T-cell (primary cell): ENCODE measurements around the gene RNF5. TPM values are rescaled to one million over a fixed set of nuclear protein-coding genes. Genes with fewer than 3 reads are reported as not detected.
"Not testable (repeated sequence)": the region's sequence is repeated elsewhere in the genome, so short reads cannot be mapped to it uniquely, and the experiment has no call there.

Experiments
- ATAC-seq, 4 experiments: fragments of 200-7000 bp in 3 of 4; fragments of 150-1000 bp in 1 of 4; cut with Tn5 transposase; replicated peaks in 1 of 4; 1 replicate in 3 of 4; 2 replicates in 1 of 4; pipeline ENCODE4 v1.10.0; 2021; ENCODE audit warnings: moderate library complexity in 3 of 4, mild to moderate bottlenecking in 2 of 4, moderate number of reproducible peaks in 1 of 4
- CTCF ChIA-PET, 2 donors: fragments of 300-600 bp; sonication (Branson Sonifier 250); formaldehyde crosslinking; loops; one replicate each; lab custom pipeline; 2022; ENCODE audit warnings: antibody characterized with exemption in 2 of 2; lab: Charles Lee
- POLR2A ChIA-PET, 2 donors: fragments of 300-600 bp; sonication (Branson Sonifier 250); formaldehyde crosslinking; loops; one replicate each; lab custom pipeline; 2022; ENCODE audit warnings: antibody characterized with exemption in 2 of 2; lab: Charles Lee
- DNase-seq, 35 experiments: peaks; one replicate each; pipeline versions ENCODE4 v3.0.0 to v3.0.0-alpha.2; 2013 to 2023
- H3K27ac ChIP-seq: one replicate; pipeline ENCODE4 v1.5.1; 2013; ENCODE audit warnings: low read length
- H3K27me3 ChIP-seq, 2 experiments: replicated peaks in 1 of 2; 1 replicate in 1 of 2; 2 replicates in 1 of 2; pipeline versions ENCODE4 v1.6.1 to v1.7.0; 2013; ENCODE audit warnings: low read length in 1 of 2, mixed read lengths in 1 of 2; ENCODE audit not compliant: control insufficient read depth in 2 of 2, insufficient read depth in 2 of 2; ENCODE audit errors: extremely low read depth in 1 of 2
- H3K36me3 ChIP-seq, 2 donors: 1 replicate in 1 of 2; 2 replicates in 1 of 2; pipeline versions ENCODE4 v1.6.1 to v1.7.0; 2013; ENCODE audit warnings: low read length in 1 of 2; ENCODE audit not compliant: control insufficient read depth in 2 of 2, insufficient read depth in 1 of 2; ENCODE audit errors: extremely low read depth in 1 of 2
- H3K4me1 ChIP-seq, 2 experiments: 1 replicate in 1 of 2; 2 replicates in 1 of 2; pipeline versions ENCODE4 v1.6.1 to v1.7.0; 2013; ENCODE audit warnings: low read length in 2 of 2, mixed read lengths in 1 of 2; ENCODE audit not compliant: insufficient read depth in 2 of 2, control insufficient read depth in 1 of 2; ENCODE audit errors: extremely low read depth in 1 of 2
- H3K4me3 ChIP-seq, 2 donors: 1 replicate in 1 of 2; 2 replicates in 1 of 2; pipeline versions ENCODE4 v1.5.1 to v1.7.0; 2013; ENCODE audit warnings: mild to moderate bottlenecking in 2 of 2, low read length in 1 of 2, moderate library complexity in 1 of 2; ENCODE audit not compliant: control insufficient read depth in 1 of 2; ENCODE audit errors: extremely low read depth in 1 of 2
- H3K9me3 ChIP-seq: 2 replicates; pipeline ENCODE4 v1.7.0; 2013
- H3K27ac Mint-ChIP-seq, 2 donors: one replicate each; pipeline ENCODE4 v1.8.0; 2020 to 2021; ENCODE audit warnings: mild to moderate bottlenecking in 2 of 2, mixed read lengths in 2 of 2
- H3K27me3 Mint-ChIP-seq, 2 donors: one replicate each; pipeline ENCODE4 v1.8.0; 2021 to 2022; ENCODE audit warnings: mixed read lengths in 2 of 2
- H3K36me3 Mint-ChIP-seq: one replicate; pipeline ENCODE4 v1.8.0; 2021; ENCODE audit warnings: mixed read lengths
- H3K4me1 Mint-ChIP-seq, 3 donors: one replicate each; pipeline ENCODE4 v1.8.0; 2020 to 2022; ENCODE audit warnings: mixed read lengths in 3 of 3, mild to moderate bottlenecking in 1 of 3
- H3K4me3 Mint-ChIP-seq, 3 donors: one replicate each; pipeline ENCODE4 v1.8.0; 2020 to 2022; ENCODE audit warnings: mild to moderate bottlenecking in 3 of 3, mixed read lengths in 3 of 3, moderate library complexity in 3 of 3
- H3K9me3 Mint-ChIP-seq, 3 donors: one replicate each; pipeline ENCODE4 v1.8.0; 2020 to 2022; ENCODE audit warnings: mixed read lengths in 3 of 3
- WGBS: methylation state at CpG from one replicate; pipeline ENCODE4 v1.1.5; 2013; ENCODE audit warnings: missing lambda C conversion rate; ENCODE audit not compliant: insufficient coverage; 5-methylcytosine and 5-hydroxymethylcytosine counted together
- total RNA-seq, 35 experiments: library from RNA in 6 of 35; stranded (reverse) in 6 of 35; fragments of 120-200 nt in 1 of 35; gene quantifications; one replicate each; pipeline versions ENCODE4 v1.2.1 to v1.2.4 and lab custom pipeline; 2013 to 2026

RNF5 gene
- total RNA-seq, 5 donors from 2014 or later (not counting 1 experiment from before 2014, with no cell fraction given) = 23.6 to 49.3 (median 44.6) TPM

GRCh38 chr6:32190054-32190851 is 12.0 kb downstream of the RNF5 start, which contains the start of gene PBX2:
TSS of gene PBX2 (minus strand) at chr6:32190202. CDS start at chr6:32189915, 287 bp downstream.
- no peaks in the 10 kb centered on the region for H3K27me3 ChIP-seq
- H3K4me3 ChIP-seq = peak within 1 kb of the TSS; percentile 95 to 97
- Mint-ChIP-seq H3K36me3 (peaks cover 46% of the 10 kb centered on the region), H3K27ac (peak within 1 kb of the TSS; percentile 99), H3K9me3 (no peaks in the 10 kb centered on the region), H3K4me3 (peak within 1 kb of the TSS; percentile 96 to 97 (median 97)), H3K4me1 (peaks cover 58 to 70% (median 70%) of the 10 kb centered on the region in 3 donors), H3K27me3 (no peaks in the 10 kb centered on the region)
- DNase-seq (peak; percentile 61 to 86 (median 73)), ATAC-seq (peak; percentile 59 to 69 (median 64))
- ChIA-PET POLR2A (interaction anchor here (0.5 to 0.9 kb wide), 3 partner anchors 59 to 1119 kb away, joined by 3 to 5 read pairs (median 3); no protein-coding TSS in a partner anchor), CTCF (no interaction called here)
- peaks cover 33 to 76% of the 10 kb centered on the region in 2 experiments for H3K4me1 ChIP-seq
- H3K27ac ChIP-seq = peak within 1 kb of the TSS; percentile 93
- H3K9me3 ChIP-seq = no peaks in the 10 kb centered on the region
- peaks cover 0 to 36% of the 10 kb centered on the region in 2 donors for H3K36me3 ChIP-seq
- WGBS = 0% methylated on average over 5 of the region's 23 CpGs

DNA sequence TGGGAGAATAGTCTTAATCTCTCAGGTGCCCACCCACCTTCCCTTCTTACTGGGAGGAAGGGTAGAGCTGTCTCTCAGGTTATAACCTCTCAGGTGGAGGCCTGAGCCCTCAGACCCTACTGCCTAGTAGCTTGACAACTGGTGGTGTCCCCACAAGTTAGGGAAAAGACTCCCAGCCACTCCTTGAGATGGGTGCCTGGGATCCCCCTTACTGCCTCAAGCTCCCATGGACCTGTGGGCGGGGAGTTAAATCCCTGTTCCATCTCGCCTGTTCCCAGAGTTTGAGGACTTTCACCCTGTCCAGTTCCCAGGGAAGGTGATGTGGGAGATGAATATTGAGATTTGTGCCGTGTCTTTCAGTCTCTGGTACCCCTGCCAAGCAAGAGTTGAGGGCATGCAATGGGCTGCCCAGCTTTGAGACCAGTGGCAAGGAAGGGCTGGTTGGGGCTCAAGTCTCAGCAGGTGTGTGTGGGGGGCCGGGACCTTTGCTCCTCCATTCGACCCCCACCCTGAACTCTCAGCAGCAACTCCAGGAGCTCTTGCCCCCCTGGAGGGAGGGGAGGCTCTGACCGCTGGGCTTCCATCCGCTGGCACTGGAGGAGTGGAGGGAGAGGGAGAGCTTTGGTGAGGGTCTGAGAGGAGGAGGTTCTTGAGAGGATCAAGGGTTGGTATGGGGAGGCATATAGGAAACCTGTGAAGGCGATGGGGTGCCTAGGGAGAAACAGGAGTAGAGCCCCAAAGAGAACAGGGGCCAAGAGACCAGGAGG is 12.9 kb downstream of the RNF5 start:
- H3K4me1 ChIP-seq = peaks cover 33 to 74% of the 10 kb centered on the region in 2 experiments
- peaks cover 0 to 33% of the 10 kb centered on the region in 2 donors for H3K36me3 ChIP-seq
- Mint-ChIP-seq H3K27ac (peak overlapping the region; percentile 99), H3K36me3 (peaks cover 39% of the 10 kb centered on the region), H3K27me3 (no peaks in the 10 kb centered on the region), H3K4me1 (peaks cover 54 to 66% (median 64%) of the 10 kb centered on the region in 3 donors), H3K4me3 (peak overlapping the region; percentile 96 to 97 (median 97)), H3K9me3 (no peaks in the 10 kb centered on the region)
- peak overlapping the region; percentile 95 to 97 for H3K4me3 ChIP-seq
- ATAC-seq (no peak), DNase-seq (peak in 1 of 35 experiments; percentile 26)
- ChIA-PET POLR2A (interaction anchor here in 1 of 2 donors (0.6 kb wide), 1 partner anchor 687 kb away, joined by 5 read pairs; no protein-coding TSS in a partner anchor), CTCF (no interaction called here)
- H3K27ac ChIP-seq = peak overlapping the region; percentile 93
- WGBS = 22% methylated on average over 5 of the region's 8 CpGs
- H3K27me3 ChIP-seq = no peaks in the 10 kb centered on the region
- no peaks in the 10 kb centered on the region for H3K9me3 ChIP-seq

DNA sequence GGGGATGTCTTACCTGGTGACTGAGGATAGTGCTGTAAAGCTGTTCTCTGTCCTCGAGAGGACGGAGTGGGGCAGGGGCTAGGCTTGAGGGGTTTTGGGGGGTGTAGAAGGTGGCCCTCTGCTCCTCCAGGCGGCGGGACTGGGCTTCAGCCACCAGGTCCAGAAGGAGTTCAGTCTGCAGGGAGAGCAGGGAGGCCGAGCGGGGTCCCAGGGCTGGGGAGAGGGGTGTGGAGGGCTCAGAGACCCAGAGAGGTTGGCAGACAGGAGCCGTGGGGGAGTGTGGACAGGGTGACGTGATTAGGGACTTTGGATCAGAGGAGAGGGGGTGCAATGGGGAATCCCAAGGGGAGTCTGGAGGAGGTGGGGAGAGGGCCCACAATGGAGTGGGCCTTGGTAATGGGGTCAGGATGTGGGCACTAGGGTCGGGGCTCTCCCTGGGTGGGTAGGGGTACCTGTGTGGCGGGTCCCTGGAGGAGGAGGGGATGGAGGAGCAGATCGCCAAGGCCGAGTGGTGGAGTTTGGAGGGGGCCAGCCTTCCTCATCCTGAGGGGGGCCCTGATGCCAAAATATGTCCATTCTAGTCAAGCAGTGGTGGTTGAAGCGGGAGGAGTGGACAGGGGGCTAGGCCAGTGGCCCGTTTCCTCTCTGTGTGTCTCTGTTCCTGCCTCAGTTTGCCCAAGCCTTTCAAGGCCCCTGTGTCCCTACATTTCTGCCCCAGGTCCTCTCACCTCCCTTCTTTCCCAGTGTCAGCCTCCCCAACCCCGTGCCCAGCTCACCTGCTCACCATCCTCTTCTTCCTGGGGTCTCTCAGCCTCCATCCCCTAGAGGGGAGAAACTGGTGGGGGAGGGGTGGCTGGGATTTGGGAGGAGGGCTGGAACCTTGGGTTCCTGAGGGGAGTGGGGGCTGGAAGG is 13.7 kb downstream of the RNF5 start:
- H3K4me1 ChIP-seq = peaks cover 38 to 74% of the 10 kb centered on the region in 2 experiments
- Mint-ChIP-seq H3K36me3 (peaks cover 30% of the 10 kb centered on the region), H3K9me3 (no peaks in the 10 kb centered on the region), H3K4me1 (peaks cover 49 to 61% (median 59%) of the 10 kb centered on the region in 3 donors), H3K27me3 (no peaks in the 10 kb centered on the region), H3K27ac (peak overlapping the region; percentile 99), H3K4me3 (peak overlapping the region; percentile 96 to 97 (median 97))
- no peak for ATAC-seq
- H3K27ac ChIP-seq = peak overlapping the region; percentile 93
- peak in 2 of 35 experiments; percentile 11 to 56 for DNase-seq
- H3K36me3 ChIP-seq = peaks cover 0 to 24% of the 10 kb centered on the region in 2 donors
- no peaks in the 10 kb centered on the region for H3K27me3 ChIP-seq
- no peaks in the 10 kb centered on the region for H3K9me3 ChIP-seq
- WGBS = 8% methylated on average over 10 of the region's 15 CpGs
- peak overlapping the region; percentile 95 to 97 for H3K4me3 ChIP-seq
- ChIA-PET POLR2A (interaction anchor here in 1 of 2 donors (0.5 to 1.4 kb wide), 2 partner anchors 14 to 791 kb away, joined by 3 to 7 read pairs; no protein-coding TSS in a partner anchor), CTCF (interaction anchor here in 1 of 2 donors (0.8 to 1.3 kb wide), 2 partner anchors 15 to 780 kb away, joined by 3 to 4 read pairs; no protein-coding TSS in a partner anchor)

GRCh38 chr6:32192608-32193039 is 14.4 kb downstream of the RNF5 start, which contains the start of gene GPSM3:
TSS of gene GPSM3 (minus strand) at chr6:32192643. CDS start at chr6:32192513, 130 bp downstream.
- peaks cover 0 to 18% of the 10 kb centered on the region in 2 donors for H3K36me3 ChIP-seq
- Mint-ChIP-seq H3K4me3 (peak within 1 kb of the TSS; percentile 96 to 97 (median 97)), H3K27me3 (no peaks in the 10 kb centered on the region), H3K4me1 (peaks cover 44 to 56% (median 54%) of the 10 kb centered on the region in 3 donors), H3K9me3 (no peaks in the 10 kb centered on the region), H3K27ac (peak within 1 kb of the TSS; percentile 99), H3K36me3 (peaks cover 25% of the 10 kb centered on the region)
- no peaks in the 10 kb centered on the region for H3K27me3 ChIP-seq
- peak in 2 of 4 experiments; percentile 18 to 19 for ATAC-seq
- peak; percentile 30 to 77 (median 54) for DNase-seq
- POLR2A ChIA-PET = interaction anchor here (0.6 to 1.4 kb wide), 3 partner anchors 10 to 15 kb away, joined by 3 to 5 read pairs (median 3); no protein-coding TSS in a partner anchor
- peak within 1 kb of the TSS; percentile 93 for H3K27ac ChIP-seq
- CTCF ChIA-PET = interaction anchor here in 1 of 2 donors (0.8 to 1.3 kb wide), 2 partner anchors 15 to 779 kb away, joined by 3 to 4 read pairs; no protein-coding TSS in a partner anchor
- WGBS = no CpG with 5 or more reads among the region's 5 CpGs
- H3K9me3 ChIP-seq = no peaks in the 10 kb centered on the region
- H3K4me1 ChIP-seq = peaks cover 34 to 72% of the 10 kb centered on the region in 2 experiments
- peak within 1 kb of the TSS; percentile 95 to 97 for H3K4me3 ChIP-seq

DNA sequence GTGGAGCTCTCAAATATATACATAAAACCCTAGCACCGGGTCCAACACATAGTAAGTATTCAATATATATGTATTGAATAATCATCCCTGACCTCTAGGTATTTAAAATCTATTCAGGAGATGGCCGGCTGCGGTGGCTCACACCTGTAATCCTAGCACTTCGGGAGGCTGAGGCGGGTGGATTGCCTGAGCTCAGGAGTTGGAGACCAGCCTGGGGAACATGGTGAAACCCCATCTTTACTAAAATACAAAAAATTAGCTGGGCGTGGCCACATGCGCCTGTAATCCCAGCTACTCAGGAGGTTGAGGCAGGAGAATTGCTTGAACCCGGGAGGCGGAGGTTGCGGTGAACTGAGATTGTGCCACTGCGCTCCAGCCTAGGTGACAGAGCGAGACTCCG is 14.9 kb downstream of the RNF5 start:
- peaks cover 23% of the 10 kb centered on the region for H3K36me3 Mint-ChIP-seq
- H3K27ac Mint-ChIP-seq = peak overlapping the region; percentile 99
- H3K27me3 ChIP-seq, H3K27me3 Mint-ChIP-seq, H3K9me3 Mint-ChIP-seq, DNase-seq, ATAC-seq, H3K9me3 ChIP-seq: not testable (repeated sequence)
- 40% methylated on average over 1 of the region's 13 CpGs for WGBS
- ChIA-PET POLR2A (interaction anchor here (0.6 to 1.4 kb wide), 3 partner anchors 10 to 16 kb away, joined by 3 to 5 read pairs (median 3); no protein-coding TSS in a partner anchor), CTCF (interaction anchor here in 1 of 2 donors (0.8 to 1.3 kb wide), 2 partner anchors 16 to 779 kb away, joined by 3 to 4 read pairs; no protein-coding TSS in a partner anchor)
- Histone ChIP-seq H3K36me3 (peaks cover 0 to 14% of the 10 kb centered on the region in 2 donors), H3K4me1 (peaks cover 32 to 67% of the 10 kb centered on the region in 2 experiments), H3K27ac (peak overlapping the region; percentile 93), H3K4me3 (peak overlapping the region; percentile 95 to 97)
- H3K4me1 Mint-ChIP-seq = peaks cover 39 to 51% (median 50%) of the 10 kb centered on the region in 3 donors
- peak overlapping the region; percentile 96 to 97 (median 97) for H3K4me3 Mint-ChIP-seq
